Caco-2 (cell line): ENCODE measurements around the gene CAMK2D. TPM values are rescaled to one million over a fixed set of nuclear protein-coding genes. Genes with fewer than 3 reads are reported as not detected.

Experiments
- BruUV-seq: library from RNA; stranded (reverse); fragments of 400-500 nt; replicated peaks from 2 replicates; lab custom pipeline; 2021; lab: Mats Ljungman, UMichigan
- CTCF ChIA-PET: fragments of 300-600 bp; sonication (Branson Sonifier 250); formaldehyde crosslinking; loops from one replicate; lab custom pipeline; 2022; ENCODE audit warnings: antibody characterized with exemption; lab: Charles Lee
- POLR2A ChIA-PET: fragments of 300-600 bp; sonication (Branson Sonifier 250); formaldehyde crosslinking; loops from one replicate; lab custom pipeline; 2022; ENCODE audit warnings: antibody characterized with exemption; lab: Charles Lee
- DNase-seq, 2 experiments: peaks; one replicate each; pipeline versions ENCODE4 v3.0.0 to v3.0.0-alpha.2; 2020 to 2022
- H3K27me3 ChIP-seq: replicated peaks from 2 replicates; pipeline ENCODE4 v1.6.0; 2011; ENCODE audit warnings: low read length; ENCODE audit not compliant: control insufficient read depth, insufficient read depth
- H3K36me3 ChIP-seq: 2 replicates; pipeline ENCODE4 v1.5.1; 2011; ENCODE audit warnings: low read length; ENCODE audit not compliant: control insufficient read depth, insufficient read depth
- H3K4me1 ChIP-seq: fragments of 250-450 bp; sonication (Bioruptor Pico); 2 replicates; pipeline ENCODE4 v1.5.1; 2020; ENCODE audit warnings: mild to moderate bottlenecking
- H3K4me3 ChIP-seq: 2 replicates; pipeline ENCODE4 v1.5.1; 2011; ENCODE audit warnings: low read depth, mild to moderate bottlenecking, control low read depth, low read length
- H3K9me3 ChIP-seq: fragments of 250-450 bp; sonication (Bioruptor Pico); 2 replicates; pipeline ENCODE4 v1.5.1; 2020; ENCODE audit warnings: mild to moderate bottlenecking, moderate library complexity
- H3K27ac Mint-ChIP-seq: one replicate; pipeline ENCODE4 v1.8.0; 2022; ENCODE audit warnings: mixed read lengths; ENCODE audit not compliant: unreplicated experiment
- H3K27me3 Mint-ChIP-seq: one replicate; pipeline ENCODE4 v1.8.0; 2022; ENCODE audit warnings: mixed read lengths; ENCODE audit not compliant: insufficient read depth, unreplicated experiment
- H3K36me3 Mint-ChIP-seq: one replicate; pipeline ENCODE4 v1.8.0; 2022; ENCODE audit warnings: mild to moderate bottlenecking, mixed read lengths; ENCODE audit not compliant: insufficient read depth, unreplicated experiment
- H3K4me1 Mint-ChIP-seq: one replicate; pipeline ENCODE4 v1.8.0; 2022; ENCODE audit warnings: low read depth, mixed read lengths; ENCODE audit not compliant: unreplicated experiment
- H3K4me3 Mint-ChIP-seq: one replicate; pipeline ENCODE4 v1.8.0; 2022; ENCODE audit warnings: mild to moderate bottlenecking, moderate library complexity, mixed read lengths; ENCODE audit not compliant: unreplicated experiment
- H3K9me3 Mint-ChIP-seq: one replicate; pipeline ENCODE4 v1.8.0; 2022; ENCODE audit warnings: mixed read lengths; ENCODE audit not compliant: unreplicated experiment
- intact Hi-C: fragments of 100-400 bp; cut with micrococcal nuclease; formaldehyde crosslinking; loops from one replicate; pipeline ENCODE4 v1.10.0; 2022; ENCODE audit not compliant: unreplicated experiment
- total RNA-seq: library from RNA; stranded (reverse); gene quantifications from 2 replicates; pipeline ENCODE4 v1.2.3, GENCODE V29; 2022
- TF ChIP-seq, protein P1 (sequence below), 2 experiments: fragments of 200-600 bp in 1 of 2; IDR thresholded peaks; 1 replicate in 1 of 2; 2 replicates in 1 of 2; pipeline versions ENCODE4 v1.5.1 to v1.8.0; 2011 to 2022; ENCODE audit warnings: antibody characterized with exemption in 1 of 2, control low read depth in 1 of 2, inconsistent platforms in 1 of 2, low read depth in 1 of 2, low read length in 1 of 2, mild to moderate bottlenecking in 1 of 2, moderate library complexity in 1 of 2; ENCODE audit not compliant: insufficient read depth in 1 of 2, severe bottlenecking in 1 of 2, unreplicated experiment in 1 of 2

The CAMK2D gene
- total RNA-seq, 1 experiment from 2014 or later = 65.6 TPM

DNA sequence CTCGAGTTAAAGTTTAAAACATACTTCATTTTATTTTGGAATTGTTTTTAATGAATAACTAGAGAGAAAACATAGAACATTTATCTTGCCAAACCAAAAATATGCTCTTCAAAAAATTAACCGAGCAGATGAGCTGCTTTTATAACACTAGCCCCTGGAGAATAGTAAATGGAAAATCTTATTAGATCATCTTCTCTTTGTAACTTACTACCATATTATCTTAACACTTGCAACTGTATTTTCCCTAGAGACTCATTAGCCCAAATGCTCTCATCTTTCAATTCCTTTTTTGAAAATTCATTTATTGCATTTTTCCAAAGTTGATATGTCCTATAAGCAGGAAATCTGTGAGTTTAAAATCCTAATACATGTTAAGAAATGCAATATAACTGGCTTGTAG, 143.3 kb downstream of the CAMK2D start:
- Mint-ChIP-seq H3K27me3 (no peaks in the 10 kb centered on the region), H3K4me3 (no peak overlapping the region), H3K27ac (no peak overlapping the region), H3K4me1 (peaks cover 7% of the 10 kb centered on the region), H3K9me3 (no peaks in the 10 kb centered on the region), H3K36me3 (peaks cover 8% of the 10 kb centered on the region)
- H3K36me3 ChIP-seq = no peaks in the 10 kb centered on the region
- no peaks in the 10 kb centered on the region for H3K4me1 ChIP-seq
- intact Hi-C loops = no loop called here
- ChIA-PET POLR2A (no interaction called here), CTCF (no interaction called here)
- no TSS peak for BruUV-seq
- H3K27me3 ChIP-seq = no peaks in the 10 kb centered on the region
- no peak overlapping the region for H3K4me3 ChIP-seq
- TF ChIP-seq, protein P1, sequence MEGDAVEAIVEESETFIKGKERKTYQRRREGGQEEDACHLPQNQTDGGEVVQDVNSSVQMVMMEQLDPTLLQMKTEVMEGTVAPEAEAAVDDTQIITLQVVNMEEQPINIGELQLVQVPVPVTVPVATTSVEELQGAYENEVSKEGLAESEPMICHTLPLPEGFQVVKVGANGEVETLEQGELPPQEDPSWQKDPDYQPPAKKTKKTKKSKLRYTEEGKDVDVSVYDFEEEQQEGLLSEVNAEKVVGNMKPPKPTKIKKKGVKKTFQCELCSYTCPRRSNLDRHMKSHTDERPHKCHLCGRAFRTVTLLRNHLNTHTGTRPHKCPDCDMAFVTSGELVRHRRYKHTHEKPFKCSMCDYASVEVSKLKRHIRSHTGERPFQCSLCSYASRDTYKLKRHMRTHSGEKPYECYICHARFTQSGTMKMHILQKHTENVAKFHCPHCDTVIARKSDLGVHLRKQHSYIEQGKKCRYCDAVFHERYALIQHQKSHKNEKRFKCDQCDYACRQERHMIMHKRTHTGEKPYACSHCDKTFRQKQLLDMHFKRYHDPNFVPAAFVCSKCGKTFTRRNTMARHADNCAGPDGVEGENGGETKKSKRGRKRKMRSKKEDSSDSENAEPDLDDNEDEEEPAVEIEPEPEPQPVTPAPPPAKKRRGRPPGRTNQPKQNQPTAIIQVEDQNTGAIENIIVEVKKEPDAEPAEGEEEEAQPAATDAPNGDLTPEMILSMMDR (IDR thresholded peaks at IDR 0.05; ENCODE audit: insufficient read depth in 1 of 2, low read depth in 1 of 2, low read length in 1 of 2, severe bottlenecking in 1 of 2, unreplicated experiment in 1 of 2) = no peak
- H3K9me3 ChIP-seq = no peaks in the 10 kb centered on the region
- no peak for DNase-seq

DNA sequence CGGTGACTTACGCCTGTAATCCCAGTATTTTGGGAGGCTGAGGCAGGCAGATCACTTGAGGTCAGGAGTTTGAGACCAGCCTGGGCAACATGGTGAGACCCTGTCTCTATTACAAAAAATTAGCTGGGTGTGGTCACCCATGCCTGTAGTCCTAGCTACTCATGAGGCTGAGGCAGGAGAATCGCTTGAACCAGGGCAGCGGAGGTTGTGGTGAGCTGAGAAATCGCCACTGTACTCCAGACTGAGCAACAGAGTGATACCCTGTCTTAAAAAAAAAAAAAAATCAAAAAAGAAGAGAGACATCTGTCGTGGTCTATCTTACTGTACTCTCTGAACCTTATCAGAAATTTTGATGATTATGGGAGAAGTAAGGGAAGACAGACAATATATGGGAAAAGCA, 144.3 kb downstream of the CAMK2D start:
- Mint-ChIP-seq H3K4me1 (peaks cover 7% of the 10 kb centered on the region), H3K27me3 (no peaks in the 10 kb centered on the region), H3K4me3 (no peak overlapping the region), H3K36me3 (peaks cover 8% of the 10 kb centered on the region), H3K27ac (no peak overlapping the region), H3K9me3 (no peaks in the 10 kb centered on the region)
- no peaks in the 10 kb centered on the region for H3K4me1 ChIP-seq
- H3K27me3 ChIP-seq = no peaks in the 10 kb centered on the region
- CTCF ChIA-PET = no interaction called here
- BruUV-seq = no TSS peak
- POLR2A ChIA-PET = no interaction called here
- no peak overlapping the region for H3K4me3 ChIP-seq
- TF ChIP-seq, protein P1 (IDR thresholded peaks at IDR 0.05; ENCODE audit: insufficient read depth in 1 of 2, low read depth in 1 of 2, low read length in 1 of 2, severe bottlenecking in 1 of 2, unreplicated experiment in 1 of 2) = no peak
- H3K9me3 ChIP-seq = no peaks in the 10 kb centered on the region
- intact Hi-C loops = no loop called here
- no peak for DNase-seq
- H3K36me3 ChIP-seq = no peaks in the 10 kb centered on the region

DNA sequence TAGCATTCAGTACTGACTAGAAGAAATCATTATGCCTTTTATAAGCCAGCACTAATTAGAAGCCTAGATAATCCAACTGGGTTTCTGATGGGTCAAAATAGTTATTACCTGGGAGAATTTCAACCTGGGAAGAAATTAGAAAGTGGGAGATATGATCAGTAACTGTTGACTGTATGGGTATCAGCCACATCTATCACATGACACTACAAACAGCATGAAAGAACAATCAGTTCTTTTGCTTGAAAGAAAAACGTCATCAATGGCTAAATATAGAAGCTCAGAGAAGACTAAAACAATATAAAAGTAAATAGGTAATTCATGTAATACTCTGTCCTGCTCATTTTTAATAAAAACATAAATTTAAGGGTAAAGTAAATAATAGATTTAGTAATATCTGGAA, 145.1 kb downstream of the CAMK2D start:
- H3K9me3 Mint-ChIP-seq = no peaks in the 10 kb centered on the region
- no peaks in the 10 kb centered on the region for H3K27me3 Mint-ChIP-seq
- TF ChIP-seq, protein P1 (IDR thresholded peaks at IDR 0.05; ENCODE audit: insufficient read depth in 1 of 2, low read depth in 1 of 2, low read length in 1 of 2, severe bottlenecking in 1 of 2, unreplicated experiment in 1 of 2) = no peak
- H3K27ac Mint-ChIP-seq = no peak overlapping the region
- Histone ChIP-seq H3K27me3 (no peaks in the 10 kb centered on the region), H3K36me3 (no peaks in the 10 kb centered on the region), H3K4me3 (no peak overlapping the region), H3K9me3 (no peaks in the 10 kb centered on the region), H3K4me1 (no peaks in the 10 kb centered on the region)
- peaks cover 8% of the 10 kb centered on the region for H3K36me3 Mint-ChIP-seq
- DNase-seq = no peak
- ChIA-PET CTCF (no interaction called here), POLR2A (no interaction called here)
- H3K4me3 Mint-ChIP-seq = no peak overlapping the region
- peaks cover 7% of the 10 kb centered on the region for H3K4me1 Mint-ChIP-seq
- BruUV-seq = no TSS peak
- intact Hi-C loops = no loop called here
